Transverse colon (tissue), 4 donors: ENCODE data around the gene CTSF. TPM values are rescaled to one million over a fixed set of nuclear protein-coding genes. Genes with fewer than 3 reads are reported as not detected.

Source experiments
- DNase-seq: peaks from one replicate; pipeline ENCODE4 v3.0.0-alpha.2; 2019
- H3K27ac ChIP-seq, 4 donors: fragments of 200-600 bp; sonication (generic); 2 replicates each; pipeline ENCODE4 v1.5.1; 2016 to 2018; ENCODE audit warnings: inconsistent platforms in 4 of 4
- H3K27me3 ChIP-seq: fragments of 200-600 bp; sonication (generic); 2 replicates; pipeline ENCODE4 v1.5.1; 2017; ENCODE audit warnings: inconsistent platforms
- H3K36me3 ChIP-seq, 4 donors: fragments of 200-600 bp; sonication (generic); 2 replicates each; pipeline ENCODE4 v1.5.1; 2017 to 2019; ENCODE audit warnings: inconsistent platforms in 4 of 4
- H3K4me1 ChIP-seq, 4 donors: fragments of 200-600 bp; sonication (generic); 2 replicates each; pipeline ENCODE4 v1.5.1; 2017 to 2020; ENCODE audit warnings: inconsistent platforms in 4 of 4
- H3K4me3 ChIP-seq, 4 donors: fragments of 200-600 bp; sonication (generic); 1 replicate in 1 of 4; 2 replicates in 3 of 4; pipeline versions ENCODE4 v1.5.1 to v1.6.1; 2017 to 2019; ENCODE audit warnings: inconsistent platforms in 4 of 4
- H3K9me3 ChIP-seq, 2 donors: fragments of 200-600 bp; sonication (generic); 2 replicates each; pipeline ENCODE4 v1.5.1; 2017 to 2019; ENCODE audit warnings: inconsistent platforms in 2 of 2
- CTCF ChIP-seq, 5 experiments: fragments of 200-600 bp in 3 of 5; fragments of 450-650 bp in 2 of 5; sonication (generic) in 3 of 5; IDR thresholded peaks; 1 replicate in 2 of 5; 2 replicates in 3 of 5; pipeline ENCODE4 v1.5.1; 2016 to 2017; ENCODE audit warnings: antibody characterized with exemption in 5 of 5, inconsistent platforms in 3 of 5, mild to moderate bottlenecking in 2 of 5, moderate library complexity in 1 of 5
- EP300 ChIP-seq: sonication (generic); formaldehyde crosslinking; IDR thresholded peaks from one replicate; pipeline ENCODE4 v1.6.1; 2017; ENCODE audit warnings: antibody characterized with exemption, low read depth
- POLR2A ChIP-seq: fragments of 450-650 bp; IDR thresholded peaks from one replicate; pipeline ENCODE4 v1.6.1; 2016; ENCODE audit warnings: antibody characterized with exemption, mild to moderate bottlenecking, moderate library complexity
- POLR2AphosphoS5 ChIP-seq, 3 donors: sonication (generic); formaldehyde crosslinking; IDR thresholded peaks; one replicate each; pipeline ENCODE4 v1.6.1; 2016; ENCODE audit warnings: antibody characterized with exemption in 3 of 3
- WGBS, 2 donors: methylation state at CpG; one replicate each; pipeline ENCODE4 v1.1.5; 2018; ENCODE audit warnings: low coverage in 1 of 2; 5-methylcytosine and 5-hydroxymethylcytosine counted together
- in situ Hi-C, 4 donors: fragments of 200-750 bp; cut with MboI; loops; one replicate each; pipeline versions ENCODE4 v1.15.0 to v1.15.1; 2017; ENCODE audit warnings: low sequenced_read_pairs in 3 of 4, low pct_ligation_motif_present in 1 of 4, low pct_unique_long_range_greater_than_20kb in 1 of 4
- intact Hi-C: fragments of 100-400 bp; cut with DNase I; formaldehyde crosslinking; loops from one replicate; pipeline ENCODE4 v1.15.1; 2023; ENCODE audit warnings: low total_unique reads
- total RNA-seq, 4 donors: library from RNA; depleted of rRNA; stranded (reverse); fragments of >200 nt; gene quantifications; one replicate each; pipeline ENCODE4 v1.1.0, GENCODE V29; 2016

Gene CTSF
- total RNA-seq, 4 donors from 2014 or later = 23.5 to 80.6 (median 39.0) TPM

- H3K36me3 ChIP-seq = no peaks in the 10 kb centered on the region
- TF ChIP-seq POLR2A = no peak
- TF ChIP-seq CTCF (IDR thresholded peaks at IDR 0.05) = no peak
- TF ChIP-seq POLR2AphosphoS5 (IDR thresholded peaks at IDR 0.05) = no peak
- TF ChIP-seq EP300 = no peak
- H3K4me1 ChIP-seq = peaks cover 5 to 18% (median 13%) of the 10 kb centered on the region in 4 donors
- H3K27ac ChIP-seq = peak overlapping the region in 3 of 4 donors; percentile 28 to 72 (median 53)
- H3K4me3 ChIP-seq = peak overlapping the region; percentile 55 to 72 (median 59)
- WGBS, 2 donors = 71% methylated on average over 14 of the region's 15 CpGs; no CpG with 5 or more reads in 1 of the 2 donors
- no peak for DNase-seq
- H3K9me3 ChIP-seq = no peaks in the 10 kb centered on the region
- H3K27me3 ChIP-seq = peaks cover 11% of the 10 kb centered on the region
- in situ Hi-C loops (loop anchor here in 2 of 4 donors (10.0 to 25.0 kb wide), 2 partner anchors 163 to 270 kb away; partner anchors contain the start of gene RCE1 (in 1 of the 2)), intact Hi-C loops (no loop called here)
These were observed 651 bp downstream of the CTSF start for GRCh38 chr11:66567787-66568123.

- Histone ChIP-seq H3K27ac (no peak overlapping the region), H3K36me3 (no peaks in the 10 kb centered on the region), H3K9me3 (no peaks in the 10 kb centered on the region), H3K4me1 (peaks cover 5 to 18% (median 13%) of the 10 kb centered on the region in 4 donors), H3K27me3 (peaks cover 11% of the 10 kb centered on the region), H3K4me3 (no peak overlapping the region)
- 66 to 99% methylated on average over 2 to 8 of the region's 8 CpGs for WGBS, 2 donors
- DNase-seq = no peak
- intact Hi-C loops (no loop called here), in situ Hi-C loops (loop anchor here in 2 of 4 donors (10.0 to 25.0 kb wide), 2 partner anchors 161 to 271 kb away; partner anchors contain the start of gene RCE1 (in 1 of the 2))
- TF ChIP-seq POLR2A = no peak
These were observed 2.2 kb downstream of the CTSF start for GRCh38 chr11:66566221-66566620.

GRCh38 chr11:66564984-66565383, 3.4 kb downstream of the CTSF start:
- Histone ChIP-seq H3K4me1 (peaks cover 5 to 18% (median 13%) of the 10 kb centered on the region in 4 donors), H3K9me3 (no peaks in the 10 kb centered on the region), H3K36me3 (no peaks in the 10 kb centered on the region), H3K27ac (no peak overlapping the region), H3K4me3 (no peak overlapping the region), H3K27me3 (peaks cover 11% of the 10 kb centered on the region)
- in situ Hi-C loops = loop anchor here in 2 of 4 donors (10.0 to 25.0 kb wide), 2 partner anchors 160 to 272 kb away; partner anchors contain the start of gene RCE1 (in 1 of the 2)
- TF ChIP-seq POLR2AphosphoS5 (IDR thresholded peaks at IDR 0.05) (no peak), POLR2A (no peak), CTCF (IDR thresholded peaks at IDR 0.05) (no peak), EP300 (no peak)
- intact Hi-C loops = no loop called here
- 83% methylated on average over 5 of the region's 5 CpGs; no CpG with 5 or more reads in 1 of the 2 donors for WGBS, 2 donors
- no peak for DNase-seq

- Histone ChIP-seq H3K9me3 (no peaks in the 10 kb centered on the region), H3K36me3 (no peaks in the 10 kb centered on the region), H3K4me3 (no peak overlapping the region), H3K4me1 (peaks cover 5 to 18% (median 13%) of the 10 kb centered on the region in 4 donors), H3K27me3 (peaks cover 11% of the 10 kb centered on the region), H3K27ac (no peak overlapping the region)
- 86 to 91% methylated on average over 6 to 14 of the region's 14 CpGs for WGBS, 2 donors
- TF ChIP-seq EP300 (no peak), CTCF (IDR thresholded peaks at IDR 0.05) (no peak), POLR2A (no peak), POLR2AphosphoS5 (IDR thresholded peaks at IDR 0.05) (no peak)
- in situ Hi-C loops (loop anchor here in 2 of 4 donors (10.0 to 25.0 kb wide), 2 partner anchors 160 to 273 kb away; partner anchors contain the start of gene RCE1 (in 1 of the 2)), intact Hi-C loops (no loop called here)
- DNase-seq = no peak
These were observed 3.9 kb downstream of the CTSF start for GRCh38 chr11:66564538-66564937.

GRCh38 chr11:66563832-66564231, 4.6 kb downstream of the CTSF start:
- WGBS, 2 donors = 90% methylated on average over 5 of the region's 10 CpGs; no CpG with 5 or more reads in 1 of the 2 donors

More at GRCh38 chr11:66563832-66564231, 4.6 kb downstream of the CTSF start:
- H3K36me3 ChIP-seq = no peaks in the 10 kb centered on the region
- DNase-seq = no peak
- H3K27ac ChIP-seq = no peak overlapping the region
- in situ Hi-C loops (loop anchor here in 2 of 4 donors (10.0 to 25.0 kb wide), 2 partner anchors 159 to 273 kb away; partner anchors contain the start of gene RCE1 (in 1 of the 2)), intact Hi-C loops (no loop called here)
- no peak for TF ChIP-seq POLR2A
- no peak for TF ChIP-seq EP300
- TF ChIP-seq POLR2AphosphoS5 (IDR thresholded peaks at IDR 0.05) = no peak
- no peak for TF ChIP-seq CTCF (IDR thresholded peaks at IDR 0.05)
- H3K4me1 ChIP-seq = peaks cover 8 to 24% (median 19%) of the 10 kb centered on the region in 4 donors
- peaks cover 18% of the 10 kb centered on the region for H3K27me3 ChIP-seq
- no peaks in the 10 kb centered on the region for H3K9me3 ChIP-seq
- no peak overlapping the region for H3K4me3 ChIP-seq
